HG02870 (cell line): ENCODE measurements around the gene NFIB.

Source experiments
- ATAC-seq: cut with Tn5 transposase; IDR thresholded peaks from one replicate; pipeline ENCODE4 v1.9.1; 2021; ENCODE audit warnings: mild to moderate bottlenecking, moderate library complexity; ENCODE audit not compliant: unreplicated experiment

NFIB gene

GRCh38 chr9:14052359-14052758, 261.6 kb downstream of the NFIB start:
- ATAC-seq, result no peak

GRCh38 chr9:14051419-14051818, 262.5 kb downstream of the NFIB start:
- no peak for ATAC-seq

- no peak for ATAC-seq
Measured at GRCh38 chr9:14043483-14043882, 270.5 kb downstream of the NFIB start.

- ATAC-seq, result no peak
Measured at GRCh38 chr9:14037331-14037730, 276.6 kb downstream of the NFIB start.

DNA sequence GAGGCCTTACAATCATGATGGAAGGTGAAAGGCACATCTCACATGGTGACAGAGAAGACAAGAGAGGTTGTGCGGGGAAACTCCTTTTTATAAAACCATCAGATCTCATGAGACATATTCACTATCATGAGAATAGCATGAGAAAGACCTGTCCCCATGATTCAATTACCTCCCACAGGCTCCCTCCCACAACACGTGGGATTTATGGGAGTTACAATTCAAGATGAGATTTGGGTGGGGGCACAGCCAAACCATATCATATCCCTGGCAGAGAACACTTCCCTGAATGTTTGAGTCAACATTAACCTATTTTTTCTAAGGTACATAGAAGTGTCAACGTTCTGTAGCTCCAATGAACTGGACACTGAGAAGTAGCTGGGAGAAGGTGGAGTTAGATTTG, 280.9 kb downstream of the NFIB start:
- ATAC-seq, result no peak
